Ishikawa (cell line): ENCODE results near the gene DISP3.

Experiments used
- CEBPB ChIP-seq: IDR thresholded peaks from 2 replicates; pipeline ENCODE4 v1.6.1; 2012
- CREB1 ChIP-seq: IDR thresholded peaks from 2 replicates; pipeline ENCODE4 v1.6.1; 2012; ENCODE audit warnings: low read depth
- EGR1 ChIP-seq: IDR thresholded peaks from 2 replicates; pipeline ENCODE4 v1.6.1; 2012
- EP300 ChIP-seq: IDR thresholded peaks from 2 replicates; pipeline ENCODE4 v1.6.1; 2012; ENCODE audit warnings: borderline replicate concordance
- FOXM1 ChIP-seq: IDR thresholded peaks from 2 replicates; pipeline ENCODE4 v1.6.1; 2012; ENCODE audit warnings: low read depth, borderline replicate concordance
- NFIC ChIP-seq: IDR thresholded peaks from 2 replicates; pipeline ENCODE4 v1.6.1; 2012
- RAD21 ChIP-seq: IDR thresholded peaks from 2 replicates; pipeline ENCODE4 v1.6.1; 2012; ENCODE audit warnings: low read depth
- TAF1 ChIP-seq: IDR thresholded peaks from 2 replicates; pipeline ENCODE4 v1.6.1; 2012; ENCODE audit warnings: low read depth, mild to moderate bottlenecking
- TCF12 ChIP-seq: IDR thresholded peaks from 2 replicates; pipeline ENCODE4 v1.6.1; 2012; ENCODE audit warnings: low read depth
- TEAD4 ChIP-seq: IDR thresholded peaks from 2 replicates; pipeline ENCODE4 v1.6.1; 2012
- YY1 ChIP-seq: IDR thresholded peaks from 2 replicates; pipeline ENCODE4 v1.6.1; 2012; ENCODE audit warnings: low read depth
- ZBTB7A ChIP-seq: IDR thresholded peaks from 2 replicates; pipeline ENCODE4 v1.6.1; 2012; ENCODE audit warnings: low read depth
- TF ChIP-seq, protein P1 (sequence below): IDR thresholded peaks from 2 replicates; pipeline ENCODE4 v1.6.1; 2012
- TF ChIP-seq, protein P2 (sequence below): IDR thresholded peaks from 2 replicates; pipeline ENCODE4 v1.6.1; 2012; ENCODE audit warnings: low read depth, mild to moderate bottlenecking
- TF ChIP-seq, protein P3 (sequence below): IDR thresholded peaks from 2 replicates; pipeline ENCODE4 v1.6.1; 2012

DISP3 gene

DNA sequence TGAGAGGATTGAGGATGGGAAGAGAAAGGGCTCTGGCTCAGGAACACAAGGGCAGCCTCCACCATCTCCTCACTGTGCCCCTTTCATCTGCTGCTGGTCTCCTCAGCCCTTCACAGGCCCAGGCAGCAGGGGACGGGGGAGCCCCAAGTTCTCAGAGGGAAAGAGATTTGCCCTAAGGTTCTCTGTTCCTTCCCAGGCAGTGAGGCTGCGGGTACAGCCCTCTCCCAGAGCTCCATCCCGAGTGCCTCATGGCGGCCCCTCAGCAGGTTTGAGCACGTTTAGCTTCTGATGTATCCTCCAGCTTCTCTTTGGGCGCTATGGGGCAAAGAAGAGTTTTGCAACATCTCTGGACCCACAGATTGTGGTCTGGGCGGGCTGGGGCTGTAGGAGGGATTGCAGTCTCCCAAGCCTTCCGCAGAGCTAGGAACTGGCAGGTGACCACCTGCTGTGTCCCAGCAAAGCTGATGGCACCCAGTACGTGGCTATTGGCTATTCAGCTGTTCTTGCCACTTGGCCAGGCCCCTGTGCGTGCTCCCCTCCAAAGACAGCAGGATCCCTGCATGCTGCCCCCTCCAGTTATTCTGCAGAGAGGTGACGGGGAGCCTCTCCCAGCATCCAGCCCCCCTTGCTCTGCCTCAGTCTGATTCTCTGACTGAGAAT is 10.1 kb downstream of the DISP3 start:
- TF ChIP-seq, protein P1, sequence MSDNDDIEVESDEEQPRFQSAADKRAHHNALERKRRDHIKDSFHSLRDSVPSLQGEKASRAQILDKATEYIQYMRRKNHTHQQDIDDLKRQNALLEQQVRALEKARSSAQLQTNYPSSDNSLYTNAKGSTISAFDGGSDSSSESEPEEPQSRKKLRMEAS = no peak
- TF ChIP-seq FOXM1 (no peak), EP300 (no peak), NFIC (no peak), CEBPB (no peak), EGR1 (no peak)
- TF ChIP-seq, protein P2, sequence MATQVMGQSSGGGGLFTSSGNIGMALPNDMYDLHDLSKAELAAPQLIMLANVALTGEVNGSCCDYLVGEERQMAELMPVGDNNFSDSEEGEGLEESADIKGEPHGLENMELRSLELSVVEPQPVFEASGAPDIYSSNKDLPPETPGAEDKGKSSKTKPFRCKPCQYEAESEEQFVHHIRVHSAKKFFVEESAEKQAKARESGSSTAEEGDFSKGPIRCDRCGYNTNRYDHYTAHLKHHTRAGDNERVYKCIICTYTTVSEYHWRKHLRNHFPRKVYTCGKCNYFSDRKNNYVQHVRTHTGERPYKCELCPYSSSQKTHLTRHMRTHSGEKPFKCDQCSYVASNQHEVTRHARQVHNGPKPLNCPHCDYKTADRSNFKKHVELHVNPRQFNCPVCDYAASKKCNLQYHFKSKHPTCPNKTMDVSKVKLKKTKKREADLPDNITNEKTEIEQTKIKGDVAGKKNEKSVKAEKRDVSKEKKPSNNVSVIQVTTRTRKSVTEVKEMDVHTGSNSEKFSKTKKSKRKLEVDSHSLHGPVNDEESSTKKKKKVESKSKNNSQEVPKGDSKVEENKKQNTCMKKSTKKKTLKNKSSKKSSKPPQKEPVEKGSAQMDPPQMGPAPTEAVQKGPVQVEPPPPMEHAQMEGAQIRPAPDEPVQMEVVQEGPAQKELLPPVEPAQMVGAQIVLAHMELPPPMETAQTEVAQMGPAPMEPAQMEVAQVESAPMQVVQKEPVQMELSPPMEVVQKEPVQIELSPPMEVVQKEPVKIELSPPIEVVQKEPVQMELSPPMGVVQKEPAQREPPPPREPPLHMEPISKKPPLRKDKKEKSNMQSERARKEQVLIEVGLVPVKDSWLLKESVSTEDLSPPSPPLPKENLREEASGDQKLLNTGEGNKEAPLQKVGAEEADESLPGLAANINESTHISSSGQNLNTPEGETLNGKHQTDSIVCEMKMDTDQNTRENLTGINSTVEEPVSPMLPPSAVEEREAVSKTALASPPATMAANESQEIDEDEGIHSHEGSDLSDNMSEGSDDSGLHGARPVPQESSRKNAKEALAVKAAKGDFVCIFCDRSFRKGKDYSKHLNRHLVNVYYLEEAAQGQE = no peak

DNA sequence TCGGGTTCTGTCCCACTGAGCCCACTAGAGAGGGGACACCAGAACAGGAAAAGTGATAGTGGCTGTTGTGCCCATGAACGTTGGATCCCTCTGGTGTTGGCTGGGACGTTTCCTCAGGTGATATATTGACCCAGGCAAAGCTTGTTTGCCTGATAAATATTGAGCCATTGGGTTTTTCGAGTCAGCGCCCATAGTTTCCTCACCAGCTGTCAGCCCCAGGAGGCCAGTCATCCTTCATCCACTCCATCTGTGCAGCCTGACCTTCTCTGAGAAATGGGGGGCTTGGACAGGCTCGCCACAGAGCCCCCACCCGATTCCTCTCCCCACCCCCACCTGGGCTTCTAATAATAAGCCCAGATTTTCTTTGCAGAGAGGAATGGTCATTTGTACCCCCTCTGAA is 13.3 kb downstream of the DISP3 start:
- TF ChIP-seq FOXM1 = no peak
- TF ChIP-seq, protein P2 = no peak
- TF ChIP-seq CEBPB = no peak
- no peak for TF ChIP-seq RAD21
- TF ChIP-seq, protein P3, sequence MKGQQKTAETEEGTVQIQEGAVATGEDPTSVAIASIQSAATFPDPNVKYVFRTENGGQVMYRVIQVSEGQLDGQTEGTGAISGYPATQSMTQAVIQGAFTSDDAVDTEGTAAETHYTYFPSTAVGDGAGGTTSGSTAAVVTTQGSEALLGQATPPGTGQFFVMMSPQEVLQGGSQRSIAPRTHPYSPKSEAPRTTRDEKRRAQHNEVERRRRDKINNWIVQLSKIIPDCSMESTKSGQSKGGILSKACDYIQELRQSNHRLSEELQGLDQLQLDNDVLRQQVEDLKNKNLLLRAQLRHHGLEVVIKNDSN = no peak
- no peak for TF ChIP-seq TEAD4
- TF ChIP-seq ZBTB7A = no peak
- TF ChIP-seq, protein P1 = no peak

DNA sequence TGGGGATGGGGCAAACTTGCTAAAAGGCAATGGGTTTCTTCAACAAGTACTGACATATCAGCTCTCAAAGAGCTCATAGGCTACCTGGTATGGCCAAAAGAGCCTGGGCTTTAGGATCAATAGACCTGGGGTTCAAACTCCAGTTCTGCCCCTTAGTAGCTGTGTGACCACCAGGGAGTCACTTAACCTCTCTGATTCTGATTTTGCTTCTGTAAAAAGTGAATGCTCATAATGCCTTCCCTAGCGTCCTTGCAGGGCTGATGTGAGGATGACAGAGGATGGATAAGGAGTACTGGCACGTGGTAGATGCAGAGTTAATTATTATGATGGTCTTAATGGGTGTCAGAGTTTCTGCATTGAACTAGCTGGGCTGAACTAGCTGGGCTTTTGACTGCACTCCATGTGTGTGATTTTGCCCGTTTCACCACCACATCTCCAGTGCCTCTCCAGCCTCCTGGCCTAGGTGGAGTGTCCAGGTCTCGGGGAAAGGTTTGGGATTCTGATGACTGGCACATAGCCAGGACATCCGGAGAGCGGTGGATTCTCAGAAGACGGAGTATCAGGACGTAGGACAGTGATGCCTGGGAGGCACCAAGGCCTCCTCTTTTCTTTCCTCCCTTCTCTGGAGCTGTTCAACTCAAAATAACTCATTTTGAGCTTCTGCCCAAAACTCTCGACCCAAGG is 15.2 kb downstream of the DISP3 start:
- no peak for TF ChIP-seq EP300
- TF ChIP-seq EGR1 = no peak
- TF ChIP-seq TAF1 = no peak
- no peak for TF ChIP-seq TCF12
- TF ChIP-seq YY1 = no peak
- TF ChIP-seq, protein P3 = no peak
- TF ChIP-seq, protein P1 = no peak
- TF ChIP-seq TEAD4 = no peak
- TF ChIP-seq CEBPB = no peak
- TF ChIP-seq CREB1 = no peak
- TF ChIP-seq NFIC = no peak

DNA sequence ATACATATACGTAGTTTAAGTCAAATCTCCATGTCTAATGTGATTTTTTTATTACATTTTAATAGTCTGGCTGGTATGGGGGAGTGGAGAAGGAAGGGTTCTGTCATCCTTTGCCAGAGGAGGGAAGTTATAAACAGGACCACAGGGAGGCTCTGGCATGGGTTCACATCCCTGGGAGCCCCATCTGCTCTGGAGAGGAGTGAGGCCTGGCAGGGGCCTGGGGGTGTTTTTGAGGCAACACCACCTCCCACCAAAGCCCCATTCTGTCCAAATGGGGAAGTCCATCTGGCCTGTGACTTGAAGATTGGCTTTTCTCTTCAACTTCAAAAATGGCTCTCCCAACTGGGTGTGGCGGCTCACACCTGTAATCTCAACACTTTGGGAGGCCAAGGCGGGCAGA is 15.8 kb downstream of the DISP3 start:
- TF ChIP-seq YY1 (no peak), EGR1 (no peak), EP300 (no peak), CEBPB (no peak), TAF1 (no peak), TCF12 (no peak), TEAD4 (no peak), RAD21 (no peak), CREB1 (no peak), FOXM1 (no peak), NFIC (no peak), ZBTB7A (no peak)
- TF ChIP-seq, protein P3 = no peak
- TF ChIP-seq, protein P1 = no peak
- TF ChIP-seq, protein P2 = no peak
